Upper lobe of left lung (tissue), 6 donors: ENCODE data around the gene DARS1. TPM values are rescaled to one million over a fixed set of nuclear protein-coding genes. Genes with fewer than 3 reads are reported as not detected.

ENCODE experiments used
- ATAC-seq, 2 donors: fragments of 200-7000 bp; cut with Tn5 transposase; one replicate each; pipeline ENCODE4 v1.9.1; 2022; ENCODE audit warnings: mild to moderate bottlenecking in 2 of 2, moderate library complexity in 2 of 2; ENCODE audit not compliant: low FRiP score in 2 of 2
- DNase-seq, 2 donors: peaks; one replicate each; pipeline ENCODE4 v3.0.0-alpha.2; 2019 to 2020
- H3K27ac ChIP-seq, 4 donors: fragments of 200-600 bp; sonication (generic); one replicate each; pipeline ENCODE4 v1.5.1; 2016 to 2019
- H3K27me3 ChIP-seq, 4 donors: fragments of 200-600 bp; sonication (generic); one replicate each; pipeline ENCODE4 v1.5.1; 2017 to 2019
- H3K36me3 ChIP-seq, 4 donors: fragments of 200-600 bp; sonication (generic); one replicate each; pipeline ENCODE4 v1.5.1; 2016 to 2019
- H3K4me1 ChIP-seq, 4 donors: fragments of 200-600 bp; sonication (generic); one replicate each; pipeline ENCODE4 v1.5.1; 2018 to 2019
- H3K4me3 ChIP-seq, 4 donors: fragments of 200-600 bp; sonication (generic); one replicate each; pipeline ENCODE4 v1.5.1; 2017 to 2019; ENCODE audit warnings: mild to moderate bottlenecking in 2 of 4, moderate library complexity in 1 of 4
- H3K9me3 ChIP-seq, 4 donors: fragments of 200-600 bp; sonication (generic); one replicate each; pipeline ENCODE4 v1.5.1; 2018 to 2019
- CTCF ChIP-seq, 6 experiments: fragments of 450-650 bp in 4 of 6; fragments of 200-600 bp in 2 of 6; sonication (generic) in 2 of 6; IDR thresholded peaks; one replicate each; pipeline ENCODE4 v1.5.1; 2016 to 2019; ENCODE audit warnings: antibody characterized with exemption in 6 of 6
- EP300 ChIP-seq, 4 donors: sonication (generic); formaldehyde crosslinking; IDR thresholded peaks; one replicate each; pipeline ENCODE4 v1.5.1; 2017; ENCODE audit warnings: antibody characterized with exemption in 4 of 4, control low read depth in 2 of 4
- POLR2A ChIP-seq, 4 donors: fragments of 450-650 bp; IDR thresholded peaks; one replicate each; pipeline ENCODE4 v1.5.1; 2016 to 2017; ENCODE audit warnings: antibody characterized with exemption in 4 of 4, mild to moderate bottlenecking in 2 of 4
- POLR2AphosphoS5 ChIP-seq, 2 donors: sonication (generic); formaldehyde crosslinking; IDR thresholded peaks; one replicate each; pipeline ENCODE4 v1.5.1; 2017; ENCODE audit warnings: antibody characterized with exemption in 2 of 2
- WGBS, 2 donors: methylation state at CpG; one replicate each; pipeline ENCODE4 v1.1.5; 2017 to 2018; 5-methylcytosine and 5-hydroxymethylcytosine counted together
- total RNA-seq, 6 donors: library from RNA; depleted of rRNA in 4 of 6; stranded (reverse); fragments of >200 nt in 4 of 6; gene quantifications; one replicate each; pipeline versions ENCODE4 v1.1.0 to v1.2.1, GENCODE V29; 2016 to 2021
- donor health status: DM: no; HTN: no; CAD: no; lungs with moderate emphysema.
- donor health status: DM: no; HTN: yes; CAD: no; lungs with severe emphysema.

The DARS1 gene
- total RNA-seq, 6 donors from 2014 or later = 38.5 to 68.1 (median 51.9) TPM

- Histone ChIP-seq H3K27ac (peak overlapping the region in 1 of 4 donors; percentile 47), H3K36me3 (no peaks in the 10 kb centered on the region), H3K9me3 (no peaks in the 10 kb centered on the region), H3K27me3 (no peaks in the 10 kb centered on the region), H3K4me3 (no peak overlapping the region), H3K4me1 (peaks cover 0 to 25% (median 15%) of the 10 kb centered on the region in 4 donors)
- no peak for DNase-seq
- no peak for TF ChIP-seq POLR2AphosphoS5 (IDR thresholded peaks at IDR 0.05)
- no peak for TF ChIP-seq EP300 (IDR thresholded peaks at IDR 0.05)
- TF ChIP-seq POLR2A (IDR thresholded peaks at IDR 0.05) = no peak
- 91 to 97% methylated on average over 4 of the region's 4 CpGs for WGBS, 2 donors
- no peak for ATAC-seq
These were observed 36.5 kb upstream of the DARS1 start for GRCh38 chr2:136021976-136022375.

DNA sequence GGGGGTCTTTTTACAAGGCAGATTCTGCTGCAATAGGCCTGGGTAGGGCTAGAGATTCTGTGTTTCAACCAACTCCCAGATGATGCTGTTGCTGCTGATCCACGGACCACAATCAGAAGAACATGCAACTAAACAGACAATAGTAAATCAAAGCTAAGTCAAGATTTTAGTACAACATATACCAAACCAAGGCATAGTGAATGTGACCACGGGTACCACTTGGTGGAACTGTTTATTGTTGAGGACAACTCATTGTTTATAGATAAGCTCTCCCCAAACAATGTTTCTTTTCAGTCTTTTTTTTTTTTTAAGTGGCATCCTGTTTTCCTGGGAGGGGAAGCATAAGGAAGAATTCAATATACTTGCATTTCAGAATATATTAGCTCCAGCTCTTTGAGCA lies 36.0 kb upstream of the DARS1 start:
- no peak for TF ChIP-seq POLR2A (IDR thresholded peaks at IDR 0.05)
- no peak for TF ChIP-seq CTCF (IDR thresholded peaks at IDR 0.05)
- TF ChIP-seq POLR2AphosphoS5 (IDR thresholded peaks at IDR 0.05) = no peak
- no peak for TF ChIP-seq EP300 (IDR thresholded peaks at IDR 0.05)
- ATAC-seq = no peak
- WGBS, 2 donors = 50 to 72% methylated on average over 2 of the region's 2 CpGs
- Histone ChIP-seq H3K27ac (no peak overlapping the region), H3K9me3 (no peaks in the 10 kb centered on the region), H3K27me3 (no peaks in the 10 kb centered on the region), H3K4me1 (peaks cover 0 to 25% (median 15%) of the 10 kb centered on the region in 4 donors), H3K36me3 (no peaks in the 10 kb centered on the region), H3K4me3 (no peak overlapping the region)
- no peak for DNase-seq

DNA sequence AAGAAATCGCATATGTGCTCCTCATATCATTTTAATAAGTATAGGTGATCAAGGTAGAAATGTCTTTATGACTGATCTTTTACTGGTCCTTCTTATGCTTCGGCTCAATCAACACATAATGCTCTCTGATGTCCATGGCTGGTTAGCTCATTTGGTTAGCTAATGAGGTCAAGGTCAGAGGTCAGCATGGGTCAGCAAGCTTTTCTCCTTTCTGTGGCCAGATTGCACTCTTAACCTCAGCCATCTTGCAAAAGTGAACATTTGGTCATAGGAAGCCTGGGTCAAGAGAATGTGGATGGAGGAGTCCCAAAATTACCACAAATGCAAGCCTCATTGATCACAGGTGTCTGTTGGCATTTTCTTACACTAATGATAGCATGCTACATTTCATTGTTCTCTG lies 35.4 kb upstream of the DARS1 start:
- Histone ChIP-seq H3K27me3 (no peaks in the 10 kb centered on the region), H3K9me3 (no peaks in the 10 kb centered on the region), H3K4me3 (no peak overlapping the region), H3K36me3 (no peaks in the 10 kb centered on the region), H3K27ac (no peak overlapping the region), H3K4me1 (peaks cover 0 to 24% (median 13%) of the 10 kb centered on the region in 4 donors)
- DNase-seq (no peak), ATAC-seq (no peak)
- 89 to 97% methylated on average over 2 of the region's 2 CpGs for WGBS, 2 donors
- TF ChIP-seq CTCF (IDR thresholded peaks at IDR 0.05) = no peak
- TF ChIP-seq POLR2A (IDR thresholded peaks at IDR 0.05) = no peak
- no peak for TF ChIP-seq EP300 (IDR thresholded peaks at IDR 0.05)
- no peak for TF ChIP-seq POLR2AphosphoS5 (IDR thresholded peaks at IDR 0.05)

DNA sequence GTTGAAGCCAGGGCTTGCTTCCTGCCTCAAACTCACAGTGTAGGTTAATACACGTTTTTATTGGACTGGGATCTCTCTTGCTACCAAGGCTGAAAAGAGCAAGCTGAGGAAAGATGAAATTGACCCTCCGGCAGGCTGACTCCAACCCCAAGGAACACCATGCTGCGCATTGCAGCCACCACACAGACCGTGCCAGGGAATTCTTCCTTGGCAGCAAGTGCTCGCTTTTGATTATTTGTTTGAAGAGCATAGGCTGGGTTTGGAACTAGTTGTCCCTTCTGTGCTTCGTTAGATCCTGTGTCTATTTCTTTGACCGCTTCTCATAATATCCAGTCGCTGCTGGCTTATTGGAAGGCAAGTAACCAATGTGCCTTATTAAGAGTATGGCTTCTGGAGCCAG lies 34.4 kb upstream of the DARS1 start:
- no peaks in the 10 kb centered on the region for H3K27me3 ChIP-seq

GRCh38 chr2:136019306-136019705 lies 33.9 kb upstream of the DARS1 start:
- 64 to 68% methylated on average over 5 of the region's 5 CpGs for WGBS, 2 donors
- DNase-seq (no peak), ATAC-seq (peak in 1 of 2 donors; percentile 44)
- Histone ChIP-seq H3K4me1 (peaks cover 3 to 24% (median 10%) of the 10 kb centered on the region in 4 donors), H3K4me3 (no peak overlapping the region), H3K27ac (peak overlapping the region in 1 of 4 donors; percentile 50), H3K36me3 (no peaks in the 10 kb centered on the region), H3K27me3 (no peaks in the 10 kb centered on the region), H3K9me3 (no peaks in the 10 kb centered on the region)
- TF ChIP-seq POLR2AphosphoS5 (IDR thresholded peaks at IDR 0.05) (no peak), EP300 (IDR thresholded peaks at IDR 0.05) (no peak), CTCF (IDR thresholded peaks at IDR 0.05) (no peak), POLR2A (IDR thresholded peaks at IDR 0.05) (no peak)

More for the DNA sequence above, 34.4 kb upstream of the DARS1 start:
- Histone ChIP-seq H3K4me1 (peaks cover 0 to 21% (median 6%) of the 10 kb centered on the region in 4 donors), H3K4me3 (no peak overlapping the region), H3K36me3 (no peaks in the 10 kb centered on the region), H3K27ac (peak overlapping the region in 1 of 4 donors; percentile 50), H3K9me3 (no peaks in the 10 kb centered on the region)
- TF ChIP-seq POLR2AphosphoS5 (IDR thresholded peaks at IDR 0.05) (no peak), EP300 (IDR thresholded peaks at IDR 0.05) (no peak), POLR2A (IDR thresholded peaks at IDR 0.05) (no peak), CTCF (IDR thresholded peaks at IDR 0.05) (no peak)
- 64 to 75% methylated on average over 7 to 8 of the region's 8 CpGs for WGBS, 2 donors
- no peak for ATAC-seq
- DNase-seq = no peak
